ENCODE data around the gene CD14.
"Not testable (repeated sequence)": the region's sequence is repeated elsewhere in the genome, so short reads cannot be mapped to it uniquely, and the experiment has no call there.

Gene CD14

GRCh38 chr5:140635291-140636257, 2.6 kb upstream of the CD14 start:
- DNase-seq (ENCODE audit: low read depth): no peak

- DNase-seq (ENCODE audit: low read depth): no peak
Observed at GRCh38 chr5:140634103-140634502, 1.1 kb upstream of the CD14 start.

GRCh38 chr5:140633501-140633900, 526 bp upstream of the CD14 start:
- DNase-seq (ENCODE audit: low read depth): no peak

- no peak for DNase-seq (ENCODE audit: low read depth)
Observed at GRCh38 chr5:140632366-140633020, 482 bp downstream of the CD14 start.

- no peak for DNase-seq (ENCODE audit: low read depth)
Observed at GRCh38 chr5:140631831-140632365, 1.1 kb downstream of the CD14 start.

- DNase-seq (ENCODE audit: low read depth): no peak
Observed at GRCh38 chr5:140631036-140631417, 1.9 kb downstream of the CD14 start.

GRCh38 chr5:140630292-140631035, 2.5 kb downstream of the CD14 start:
- DNase-seq (ENCODE audit: low read depth): no peak

GRCh38 chr5:140628711-140629110, 4.3 kb downstream of the CD14 start:
- no peak for DNase-seq (ENCODE audit: low read depth)

GRCh38 chr5:140627972-140628371, 5.0 kb downstream of the CD14 start:
- DNase-seq (ENCODE audit: low read depth): no peak

- not testable (repeated sequence) for DNase-seq (ENCODE audit: low read depth)
Observed at GRCh38 chr5:140624886-140625285, 8.1 kb downstream of the CD14 start.

GRCh38 chr5:140623061-140623460, 9.9 kb downstream of the CD14 start:
- DNase-seq (ENCODE audit: low read depth): not testable (repeated sequence)

- DNase-seq (ENCODE audit: low read depth): no peak
Observed at GRCh38 chr5:140622301-140622700, 10.7 kb downstream of the CD14 start.

- DNase-seq (ENCODE audit: low read depth): no peak
Observed at GRCh38 chr5:140611020-140611521, 21.9 kb downstream of the CD14 start.

GRCh38 chr5:140609126-140609525, 23.8 kb downstream of the CD14 start:
- no peak for DNase-seq (ENCODE audit: low read depth)

GRCh38 chr5:140608722-140609121, 24.3 kb downstream of the CD14 start:
- DNase-seq (ENCODE audit: low read depth): no peak

GRCh38 chr5:140607031-140607430, 25.9 kb downstream of the CD14 start:
- DNase-seq (ENCODE audit: low read depth): no peak

- no peak for DNase-seq (ENCODE audit: low read depth)
Observed at GRCh38 chr5:140605879-140606278, 27.1 kb downstream of the CD14 start.

- no peak for DNase-seq (ENCODE audit: low read depth)
Observed at GRCh38 chr5:140603734-140604133, 29.2 kb downstream of the CD14 start.

GRCh38 chr5:140603446-140603698, 29.6 kb downstream of the CD14 start:
- DNase-seq (ENCODE audit: low read depth): not testable (repeated sequence)

GRCh38 chr5:140602147-140602546, 30.8 kb downstream of the CD14 start:
- no peak for DNase-seq (ENCODE audit: low read depth)

GRCh38 chr5:140600096-140600495, 32.9 kb downstream of the CD14 start:
- DNase-seq (ENCODE audit: low read depth): no peak

GRCh38 chr5:140598836-140599235, 34.1 kb downstream of the CD14 start:
- DNase-seq (ENCODE audit: low read depth): no peak

All from fibroblast of the conjunctiva (primary cell).